HG03354 (cell line): ENCODE results near the gene KLHL8.

Experiments used
- ATAC-seq: cut with Tn5 transposase; IDR thresholded peaks from one replicate; pipeline ENCODE4 v1.9.1; 2021; ENCODE audit warnings: mild to moderate bottlenecking; ENCODE audit not compliant: unreplicated experiment, poor library complexity, severe bottlenecking

KLHL8 gene

DNA sequence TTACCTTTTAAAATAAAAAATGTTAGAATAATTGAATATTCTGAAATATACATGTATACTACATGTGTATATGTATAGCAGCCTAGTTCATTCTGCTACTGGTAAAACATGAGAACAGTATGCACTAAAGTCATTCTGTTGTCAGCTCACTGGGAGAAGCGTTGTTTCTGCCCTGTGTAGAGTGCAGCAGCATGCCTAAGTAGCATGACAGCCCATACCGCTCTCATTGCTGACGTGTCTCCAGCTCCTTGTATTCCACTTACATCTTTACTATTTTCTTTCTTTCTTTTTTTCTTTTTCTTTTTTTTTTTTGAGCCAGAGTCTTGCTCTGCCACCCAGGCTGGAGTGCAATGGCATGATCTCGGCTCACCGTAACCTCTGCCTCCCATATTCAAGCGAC is 90.7 kb downstream of the KLHL8 start:
- no peak for ATAC-seq

DNA sequence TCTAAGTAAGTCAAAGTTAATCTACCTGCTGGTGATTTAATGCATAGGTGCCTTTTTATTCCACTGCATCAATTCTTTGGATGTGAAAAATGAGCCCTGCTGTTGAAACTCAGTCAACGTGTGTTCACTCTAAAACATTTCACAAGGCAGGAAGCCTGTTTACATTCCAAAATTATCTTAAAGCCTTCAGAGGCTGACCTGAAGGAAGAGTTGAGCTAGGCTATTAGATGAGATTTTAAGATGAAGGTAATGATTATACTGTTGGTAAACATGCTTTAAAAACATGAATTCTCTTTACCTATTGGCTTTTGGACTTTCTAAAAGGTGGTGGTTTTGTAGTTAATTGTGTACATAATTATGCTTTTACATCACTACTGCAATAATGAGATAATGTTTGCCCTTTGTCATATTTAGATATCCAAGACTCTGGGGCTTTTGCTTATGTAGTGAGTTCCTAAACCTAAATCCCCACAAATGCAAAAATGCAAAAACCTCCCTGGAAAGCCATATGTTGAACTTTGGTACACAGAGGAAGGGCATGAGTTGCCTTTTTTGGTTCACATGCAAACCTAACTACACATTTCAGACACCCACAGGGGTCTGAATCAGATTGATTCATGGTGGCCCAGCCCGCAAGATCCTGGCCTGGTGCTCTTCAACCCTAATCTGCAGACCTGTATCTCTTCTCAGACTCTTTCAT is 92.3 kb downstream of the KLHL8 start:
- ATAC-seq: no peak

DNA sequence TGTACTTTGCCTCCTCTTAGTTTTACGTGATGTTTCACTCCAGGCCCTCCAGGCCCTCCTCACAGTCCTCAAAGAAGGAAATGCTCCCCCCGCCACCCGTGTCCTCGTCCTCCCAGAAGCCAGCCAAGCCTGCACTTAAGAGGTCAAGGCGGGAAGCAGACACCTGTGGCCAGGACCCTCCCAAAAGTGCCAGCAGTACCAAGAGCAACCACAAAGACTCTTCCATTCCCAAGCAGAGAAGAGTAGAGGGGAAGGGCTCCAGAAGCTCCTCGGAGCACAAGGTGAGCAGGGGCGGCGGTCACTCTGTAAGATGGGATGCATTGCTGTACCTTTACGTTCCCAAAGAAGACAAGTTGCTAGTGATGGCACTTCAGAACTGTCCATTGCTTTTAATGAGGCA is 94.4 kb downstream of the KLHL8 start:
- ATAC-seq: no peak

DNA sequence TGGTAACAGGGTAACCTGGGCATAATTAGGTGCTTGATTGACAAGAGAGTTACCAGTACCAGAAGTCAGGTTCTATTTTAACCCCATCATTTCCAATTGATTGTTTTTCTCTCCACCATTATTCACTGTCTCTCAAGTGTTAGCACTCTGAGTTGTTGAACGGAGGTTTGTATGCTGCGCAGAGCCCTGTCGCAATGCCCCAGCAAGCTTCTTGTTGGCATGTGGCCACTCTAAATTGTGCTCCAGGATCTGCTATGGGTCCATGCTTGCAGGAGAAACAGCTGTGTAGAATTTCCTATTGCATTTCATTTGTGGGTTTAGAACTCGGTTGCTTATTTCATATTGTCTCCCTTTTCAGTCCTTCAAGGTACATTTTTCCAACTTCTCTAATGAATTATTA is 98.2 kb downstream of the KLHL8 start:
- no peak for ATAC-seq

- ATAC-seq: no peak
These were observed 98.9 kb downstream of the KLHL8 start for GRCh38 chr4:87121341-87122065.

DNA sequence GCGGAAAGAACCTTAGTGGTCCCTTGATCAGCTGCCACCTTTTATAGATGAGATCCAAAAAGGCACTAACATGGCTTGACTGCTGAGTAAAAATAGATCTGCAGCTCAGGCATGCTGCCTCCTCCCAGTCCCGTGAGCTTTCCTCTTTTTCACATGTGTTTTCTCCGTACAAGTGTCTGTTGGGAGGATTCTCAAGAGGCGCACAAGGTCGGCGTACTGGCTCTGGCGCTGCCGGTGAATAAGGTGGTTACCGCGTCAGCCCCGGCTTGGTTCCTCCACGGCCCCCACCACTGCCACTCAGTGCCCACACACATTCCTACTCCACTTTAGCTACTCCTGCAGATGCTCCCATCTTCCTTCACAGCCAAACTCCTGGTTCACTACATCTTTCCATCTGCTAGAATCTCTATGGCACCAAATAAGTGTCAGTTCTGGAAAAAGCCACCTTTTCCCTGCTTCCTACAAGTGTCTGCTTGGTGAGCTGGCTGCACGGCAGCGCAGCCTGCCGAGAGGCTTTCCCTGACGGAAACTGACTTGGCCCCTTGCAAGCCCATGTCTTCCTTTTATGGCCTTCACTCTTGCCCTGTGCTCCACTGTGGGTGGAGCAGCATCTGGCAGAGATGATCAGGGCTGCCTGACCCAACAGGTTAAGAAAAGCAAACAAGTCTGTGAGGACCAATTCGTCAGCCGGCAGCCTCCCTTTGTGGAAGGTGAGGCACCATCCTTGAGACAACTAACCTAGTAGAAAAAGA is 99.8 kb downstream of the KLHL8 start:
- no peak for ATAC-seq

DNA sequence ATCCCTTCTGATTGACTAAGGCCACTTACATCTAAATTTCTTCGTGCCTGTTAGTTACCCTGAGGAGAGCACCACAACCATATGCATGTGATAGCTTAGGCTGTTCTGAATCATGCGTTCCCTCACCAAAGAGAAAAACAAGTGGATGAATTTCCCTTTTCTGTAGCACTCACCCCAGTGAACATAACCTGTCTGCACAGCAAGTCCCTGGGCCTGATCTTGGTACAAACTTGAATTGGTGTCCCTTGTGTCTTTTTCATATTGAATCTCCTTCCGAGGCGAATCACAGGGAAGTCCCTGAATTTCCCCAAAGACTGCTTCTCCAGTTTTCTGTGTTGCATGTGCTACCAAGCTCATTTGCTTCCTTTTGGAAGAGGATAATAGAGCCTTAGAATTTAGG is 100.4 kb downstream of the KLHL8 start:
- no peak for ATAC-seq

DNA sequence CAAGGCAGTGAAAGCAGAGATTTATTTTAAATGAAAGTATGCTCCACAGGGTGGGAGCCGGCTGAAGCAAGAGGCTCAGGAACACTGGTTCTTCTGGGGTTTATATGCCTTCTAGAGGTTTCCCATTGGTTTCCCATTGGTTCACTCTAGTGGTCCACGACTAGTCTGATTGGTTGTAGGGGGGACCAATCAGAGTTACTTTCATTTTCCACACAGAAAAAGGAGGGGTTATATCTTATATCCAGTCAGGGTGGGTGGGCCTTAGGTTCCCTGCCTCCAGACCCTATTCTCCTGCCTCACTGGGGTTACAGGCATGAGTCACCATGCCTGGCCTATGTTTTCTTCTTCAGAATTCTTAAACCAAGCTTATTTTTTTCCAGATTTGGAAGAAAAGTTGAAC is 101.6 kb downstream of the KLHL8 start:
- no peak for ATAC-seq

DNA sequence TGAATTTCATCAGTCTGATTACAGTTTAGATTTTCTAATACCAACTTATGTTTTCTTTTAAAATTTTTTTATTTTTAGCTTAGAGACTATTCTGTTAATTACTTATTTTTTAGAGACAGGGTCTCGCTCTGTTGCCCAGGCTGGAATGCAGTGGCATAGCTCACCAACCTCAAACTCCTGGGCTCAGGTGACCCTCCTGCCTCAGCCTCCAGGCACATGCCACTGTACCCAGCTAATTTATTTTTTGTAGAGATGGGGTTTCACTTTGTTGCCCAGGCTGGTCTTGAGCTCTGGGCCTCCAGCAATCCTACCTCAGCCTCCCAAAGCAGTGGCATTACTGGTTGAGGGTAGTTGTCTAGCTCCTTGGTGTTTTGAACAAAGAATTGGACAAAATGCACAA is 102.0 kb downstream of the KLHL8 start:
- ATAC-seq: no peak

- ATAC-seq: no peak
These were observed 102.7 kb downstream of the KLHL8 start for GRCh38 chr4:87117732-87118075.

DNA sequence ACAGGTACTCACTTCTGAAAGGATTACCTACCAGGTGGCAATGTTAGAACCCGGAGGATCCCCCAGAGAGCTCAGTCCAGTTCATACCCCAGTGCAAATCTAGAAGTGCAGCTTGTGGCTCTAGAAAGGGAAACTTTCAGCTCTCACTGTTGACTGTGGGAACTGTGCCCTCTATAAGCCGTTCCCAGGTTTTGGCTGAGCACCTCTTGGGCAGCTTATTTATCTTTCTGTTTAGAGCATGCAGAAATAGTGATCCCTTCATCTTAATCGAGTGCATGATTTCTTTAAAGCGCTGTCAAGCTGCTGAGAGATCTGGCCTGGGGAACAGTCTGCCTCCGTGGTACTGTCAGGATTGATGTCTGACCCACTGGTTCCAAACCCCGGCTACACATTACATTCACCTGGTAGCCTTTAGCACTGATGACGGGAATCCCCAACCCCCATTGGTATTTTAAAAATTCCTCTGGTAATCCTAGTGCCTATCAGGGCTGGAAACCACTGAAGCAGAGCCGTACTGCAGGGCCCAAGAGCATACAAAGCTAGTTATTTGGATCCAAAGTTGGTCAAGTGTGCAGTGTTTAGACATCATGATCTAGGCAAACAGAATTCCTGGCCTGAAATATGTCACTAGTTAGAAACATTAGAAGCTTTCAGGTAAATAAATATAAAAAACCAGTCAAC is 103.2 kb downstream of the KLHL8 start:
- ATAC-seq: no peak

DNA sequence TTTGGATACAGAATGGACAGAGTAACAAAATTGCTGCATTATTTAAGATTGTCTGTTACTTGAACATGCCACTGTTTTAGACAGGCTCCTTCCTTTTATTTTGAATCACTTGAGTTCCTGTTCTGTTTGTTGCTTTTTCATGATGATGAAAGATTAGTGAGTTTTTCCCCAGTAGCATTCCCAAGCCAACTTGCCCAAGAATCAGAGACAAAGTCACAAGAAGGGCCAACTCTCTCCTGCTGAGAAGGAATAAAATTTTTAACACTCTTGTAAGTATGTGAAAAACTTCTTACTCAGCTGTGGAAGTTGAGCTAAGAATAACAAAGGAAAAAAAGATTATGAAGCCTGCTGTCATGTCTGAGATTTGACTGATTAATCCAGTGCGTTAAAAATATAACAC is 104.2 kb downstream of the KLHL8 start:
- ATAC-seq: no peak

- no peak for ATAC-seq
These were observed 106.0 kb downstream of the KLHL8 start for GRCh38 chr4:87114245-87115062.

DNA sequence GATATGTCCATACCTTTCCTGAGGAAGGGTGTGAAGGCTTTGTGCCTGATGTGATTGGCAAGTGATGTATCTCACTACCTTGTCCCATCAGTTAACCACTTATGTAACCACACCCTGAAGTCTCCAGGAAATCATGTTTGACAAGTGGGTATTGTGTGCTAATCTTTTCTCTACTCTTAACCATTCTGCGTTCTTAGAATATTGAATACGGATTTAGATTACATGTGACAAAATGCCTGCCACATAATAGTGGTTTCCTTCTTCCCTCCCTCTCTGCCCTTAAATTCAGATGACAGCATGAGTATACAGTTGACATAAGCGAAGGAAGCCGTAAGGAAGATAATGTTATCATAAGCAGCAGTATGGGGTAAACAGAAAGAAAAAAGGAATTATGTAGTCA is 108.4 kb downstream of the KLHL8 start:
- no peak for ATAC-seq
